HEK293T (cell line): ENCODE data around the gene PFN2.

ENCODE experiments used
- ARNT ChIP-seq: fragments of 450-650 bp; IDR thresholded peaks from 2 replicates; pipeline ENCODE4 v1.6.1; 2017; ENCODE audit warnings: mild to moderate bottlenecking
- FOXK2 ChIP-seq: fragments of 450-650 bp; IDR thresholded peaks from 2 replicates; pipeline ENCODE4 v1.6.1; 2016; ENCODE audit warnings: mild to moderate bottlenecking
- HDGF ChIP-seq: fragments of 450-650 bp; IDR thresholded peaks from 2 replicates; pipeline ENCODE4 v1.6.1; 2017; ENCODE audit warnings: antibody characterized with exemption, borderline replicate concordance
- NFRKB ChIP-seq: fragments of 450-650 bp; IDR thresholded peaks from 2 replicates; pipeline ENCODE4 v1.6.1; 2016; ENCODE audit warnings: mild to moderate bottlenecking, moderate library complexity
- SUZ12 ChIP-seq: fragments of 450-650 bp; IDR thresholded peaks from 2 replicates; pipeline ENCODE4 v1.6.1; 2016; ENCODE audit warnings: mild to moderate bottlenecking
- TARDBP ChIP-seq: fragments of 450-650 bp; IDR thresholded peaks from 2 replicates; pipeline ENCODE4 v1.6.1; 2016
- ZNF384 ChIP-seq: fragments of 450-650 bp; IDR thresholded peaks from 2 replicates; pipeline ENCODE4 v1.6.1; 2016
- TF ChIP-seq, protein P1 (sequence below): fragments of 450-650 bp; IDR thresholded peaks from 2 replicates; pipeline ENCODE4 v1.6.1; 2016

DNA sequence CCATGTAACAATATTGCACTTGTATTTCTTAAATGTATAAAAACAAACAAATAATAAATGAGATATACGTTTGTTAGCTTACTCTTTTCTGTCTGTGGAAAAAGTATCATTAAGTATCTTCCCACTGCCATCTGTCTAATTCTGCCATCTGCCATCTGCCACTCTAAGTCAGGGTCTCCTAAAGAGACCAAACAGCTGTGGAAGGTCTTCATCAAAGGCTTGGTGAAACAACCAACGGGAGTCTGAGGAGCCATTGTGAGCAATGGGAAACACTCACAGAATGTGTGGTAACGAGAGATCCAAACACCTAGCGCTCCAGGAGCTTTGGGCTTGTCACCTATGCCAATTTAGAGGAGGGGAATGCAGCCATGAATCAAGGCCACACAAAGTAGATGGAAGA lies 28.7 kb upstream of the PFN2 start:
- TF ChIP-seq ARNT (no peak), ZNF384 (no peak), NFRKB (no peak), HDGF (no peak), FOXK2 (no peak), SUZ12 (no peak), TARDBP (no peak)
- TF ChIP-seq, protein P1, sequence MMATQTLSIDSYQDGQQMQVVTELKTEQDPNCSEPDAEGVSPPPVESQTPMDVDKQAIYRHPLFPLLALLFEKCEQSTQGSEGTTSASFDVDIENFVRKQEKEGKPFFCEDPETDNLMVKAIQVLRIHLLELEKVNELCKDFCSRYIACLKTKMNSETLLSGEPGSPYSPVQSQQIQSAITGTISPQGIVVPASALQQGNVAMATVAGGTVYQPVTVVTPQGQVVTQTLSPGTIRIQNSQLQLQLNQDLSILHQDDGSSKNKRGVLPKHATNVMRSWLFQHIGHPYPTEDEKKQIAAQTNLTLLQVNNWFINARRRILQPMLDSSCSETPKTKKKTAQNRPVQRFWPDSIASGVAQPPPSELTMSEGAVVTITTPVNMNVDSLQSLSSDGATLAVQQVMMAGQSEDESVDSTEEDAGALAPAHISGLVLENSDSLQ = no peak
